HepG2 (cell line): ENCODE data around the gene SMIM43. TPM values are rescaled to one million over a fixed set of nuclear protein-coding genes. Genes with fewer than 3 reads are reported as not detected.
A peak's percentile ranks its signal among the peaks of the same experiment; 100 is the strongest.

Experiments used
- ATAC-seq: fragments of 200-7000 bp; cut with Tn5 transposase; 3 replicates; pipeline ENCODE4 v1.9.1; 2020; ENCODE audit warnings: mild to moderate bottlenecking, moderate library complexity
- BruUV-seq: library from RNA; stranded (reverse); fragments of 400-500 nt; replicated peaks from 2 replicates; lab custom pipeline; 2021; lab: Mats Ljungman, UMichigan
- CTCF ChIA-PET: fragments of 300-600 bp; formaldehyde crosslinking; extraction: SDS; loops from one replicate; lab custom pipeline; 2021; ENCODE audit warnings: low total read pairs, inconsistent platforms, low intra/inter-chr PET ratio; lab: Yijun Ruan, JAX
- POLR2A ChIA-PET: fragments of 350-600 bp; sonication (Branson Sonifier 250); formaldehyde crosslinking; loops from one replicate; lab custom pipeline; 2020; ENCODE audit warnings: antibody characterized with exemption, inconsistent platforms; lab: Yijun Ruan, JAX
- DNase-seq: peaks from one replicate; pipeline ENCODE4 v3.0.0-alpha.2; 2015; ENCODE audit warnings: low spot score
- FAIRE-seq: peaks from 3 replicates; lab custom pipeline; 2011; peaks lifted over from hg19 to GRCh38; lab: Jason Lieb, UNC
- H2AFZ ChIP-seq: one replicate; pipeline ENCODE4 v1.6.1; 2011; ENCODE audit warnings: low read length, inconsistent platforms
- H3K27ac ChIP-seq: fragments of 300-600 bp; 3 replicates; pipeline ENCODE4 v1.8.0; 2011; ENCODE audit warnings: mixed run types, mild to moderate bottlenecking, mixed read lengths, low read length, inconsistent platforms; ENCODE audit not compliant: insufficient read depth; ENCODE audit errors: extremely low read length
- H3K27me3 ChIP-seq, 2 experiments: fragments of 200-600 bp in 1 of 2; 2 replicates in 1 of 2; 3 replicates in 1 of 2; pipeline versions ENCODE4 v1.6.0 to v1.8.0; 2011; ENCODE audit warnings: low read length in 2 of 2, mild to moderate bottlenecking in 2 of 2, moderate library complexity in 2 of 2, inconsistent platforms in 1 of 2; ENCODE audit not compliant: insufficient read depth in 2 of 2, control insufficient read depth in 1 of 2
- H3K36me3 ChIP-seq, 2 experiments: fragments of 200-600 bp in 1 of 2; replicated peaks in 1 of 2; 2 replicates in 1 of 2; 3 replicates in 1 of 2; pipeline versions ENCODE4 v1.5.1 to v1.8.0; 2011; ENCODE audit warnings: low read length in 2 of 2, inconsistent platforms in 1 of 2; ENCODE audit not compliant: insufficient read depth in 2 of 2, control insufficient read depth in 1 of 2
- H3K4me1 ChIP-seq: 2 replicates; pipeline ENCODE4 v1.5.1; 2012; ENCODE audit warnings: low read length, inconsistent platforms; ENCODE audit not compliant: insufficient read depth
- H3K4me2 ChIP-seq: 2 replicates; pipeline ENCODE4 v1.6.0; 2011; ENCODE audit warnings: low read depth, low read length, inconsistent platforms
- H3K4me3 ChIP-seq, 3 experiments: fragments of 200-600 bp in 1 of 3; sonication (generic), shearing (Covaris generic) in 1 of 3; replicated peaks in 1 of 3; 2 replicates each; pipeline ENCODE4 v1.5.1; 2011 to 2016; ENCODE audit warnings: low read length in 3 of 3, inconsistent platforms in 2 of 3, low read depth in 2 of 3, mild to moderate bottlenecking in 2 of 3, control low read depth in 1 of 3, mixed read lengths in 1 of 3; ENCODE audit not compliant: insufficient read depth in 1 of 3
- H3K79me2 ChIP-seq: one replicate; pipeline ENCODE4 v1.6.1; 2011; ENCODE audit warnings: low read length, inconsistent platforms; ENCODE audit not compliant: insufficient read depth
- H3K9ac ChIP-seq: 2 replicates; pipeline ENCODE4 v1.6.0; 2011; ENCODE audit warnings: mild to moderate bottlenecking, low read depth, low read length, inconsistent platforms; ENCODE audit not compliant: insufficient read depth
- H3K9me3 ChIP-seq: 2 replicates; pipeline ENCODE4 v1.5.1; 2012; ENCODE audit warnings: mild to moderate bottlenecking, low read length
- H4K20me1 ChIP-seq: 2 replicates; pipeline ENCODE4 v1.6.0; 2011; ENCODE audit warnings: inconsistent platforms, mild to moderate bottlenecking, low read length, moderate library complexity; ENCODE audit not compliant: insufficient read depth
- CREM ChIP-seq, 2 experiments: sonication (generic) in 1 of 2; formaldehyde crosslinking in 1 of 2; IDR thresholded peaks; 2 replicates each; pipeline versions ENCODE4 v1.4.0 to v1.6.1; 2016 to 2020; ENCODE audit warnings: antibody characterized with exemption in 1 of 2, mild to moderate bottlenecking in 1 of 2, missing genetic modification reagents in 1 of 2
- GATA4 ChIP-seq: sonication (generic); IDR thresholded peaks from 2 replicates; pipeline ENCODE4 v1.6.1; 2016; ENCODE audit warnings: antibody characterized with exemption, low read depth, borderline replicate concordance
- HDAC2 ChIP-seq: sonication (generic); formaldehyde crosslinking; IDR thresholded peaks from 2 replicates; pipeline ENCODE4 v1.4.0; 2020; ENCODE audit warnings: missing genetic modification reagents
- IKZF4 ChIP-seq: sonication (generic); formaldehyde crosslinking; IDR thresholded peaks from 2 replicates; pipeline ENCODE4 v1.5.1; 2020; ENCODE audit warnings: borderline replicate concordance, mild to moderate bottlenecking, low read depth, missing genetic modification reagents; ENCODE audit errors: not compliant biosample characterization
- MYC ChIP-seq: sonication (generic); formaldehyde crosslinking; IDR thresholded peaks from 2 replicates; pipeline ENCODE4 v1.9.0; 2021; ENCODE audit warnings: missing genetic modification reagents, borderline replicate concordance
- PCBP2 ChIP-seq: fragments of 200-400 bp; formaldehyde crosslinking; optimal IDR thresholded peaks from 2 replicates; pipeline ENCODE3; 2018; ENCODE audit warnings: low read length, low read depth; ENCODE audit not compliant: poor library complexity, severe bottlenecking
- TGIF2 ChIP-seq: IDR thresholded peaks from 2 replicates; pipeline ENCODE4 v1.6.1; 2016; ENCODE audit warnings: control low read depth, missing compliant biosample characterization
- ZHX2 ChIP-seq, 2 experiments: sonication (generic) in 1 of 2; formaldehyde crosslinking in 1 of 2; IDR thresholded peaks; 2 replicates each; pipeline versions ENCODE4 v1.6.1 to v1.9.0; 2014 to 2022; ENCODE audit warnings: antibody characterized with exemption in 1 of 2, borderline replicate concordance in 1 of 2, inconsistent platforms in 1 of 2, low read depth in 1 of 2, missing genetic modification reagents in 1 of 2
- ZNF609 ChIP-seq: sonication (generic); formaldehyde crosslinking; IDR thresholded peaks from 2 replicates; pipeline ENCODE4 v1.4.0; 2020; ENCODE audit warnings: mild to moderate bottlenecking, missing genetic modification reagents, borderline replicate concordance
- WGBS: methylation state at CpG from one replicate; pipeline ENCODE4 v1.1.6; 2017; ENCODE audit warnings: low lambda C conversion rate; 5-methylcytosine and 5-hydroxymethylcytosine counted together
- in situ Hi-C: cut with HindIII; loops from 2 replicates; pipeline ENCODE4 v1.10.0; 2017; ENCODE audit warnings: low pct_unique_long_range_greater_than_20kb; ENCODE audit not compliant: extremely low pct_ligation_motif_present
- intact Hi-C: fragments of 100-400 bp; cut with micrococcal nuclease; formaldehyde crosslinking; loops from one replicate; pipeline ENCODE4 v1.10.0; 2022; ENCODE audit not compliant: unreplicated experiment
- polyA plus RNA-seq, 8 experiments: library from polyadenylated mRNA; depleted of rRNA in 3 of 8; stranded (reverse) in 7 of 8; unstranded in 1 of 8; fragments of >200 nt; fragmentation: Illumina TruSeq in 4 of 8; extraction: Trizol in 4 of 8; gene quantifications; 2 replicates each; pipeline versions ENCODE4 v1.2.1 to v1.2.3, GENCODE V29; 2011 to 2016; ENCODE audit warnings: low read depth in 4 of 8, missing spikeins in 1 of 8, mixed read lengths in 1 of 8; ENCODE audit not compliant: insufficient read depth in 1 of 8
- total RNA-seq, 5 experiments: library from RNA; depleted of rRNA; stranded (reverse); fragments of >200 nt; fragmentation: Illumina TruSeq; extraction: Trizol; gene quantifications; 2 replicates each; pipeline ENCODE4 v1.2.3, GENCODE V29; 2016; ENCODE audit warnings: low read depth in 1 of 5

The SMIM43 gene
- total and polyA plus RNA-seq, 2 of the 13 experiments (the other 11 are each of a cell fraction or from before 2014, with no cell fraction given): not detected

GRCh38 chr4:121799867-121800501, 35.0 kb upstream of the SMIM43 start:
- in situ Hi-C loops: no loop called here
- no peak for TF ChIP-seq ZNF609
- no peak for TF ChIP-seq MYC
- 0 out of 2 replicates have a peak, but pooled peaks have one; percentile 1 for TF ChIP-seq TGIF2 (CRISPR knock-in tag)
- no peak for TF ChIP-seq PCBP2
- TF ChIP-seq CREM (IDR thresholded peaks at IDR 0.05): peak; percentile 7; the same call in 1 of the 2 replicates
- TF ChIP-seq CREM (CRISPR knock-in tag; IDR thresholded peaks at IDR 0.05): no peak
- TF ChIP-seq ZHX2 (IDR thresholded peaks at IDR 0.05; ENCODE audit: low read depth): no peak
- no peak for TF ChIP-seq ZHX2 (CRISPR knock-in tag; IDR thresholded peaks at IDR 0.05; ENCODE audit: borderline replicate concordance)
- TF ChIP-seq HDAC2 (CRISPR knock-in tag): 0 out of 2 replicates have a peak, but pooled peaks have one; percentile 3
- TF ChIP-seq GATA4: no peak
- TF ChIP-seq IKZF4 (CRISPR knock-in tag): no peak

More at GRCh38 chr4:121799867-121800501, 35.0 kb upstream of the SMIM43 start:
- H3K4me1 ChIP-seq: peaks cover 58% of the 10 kb centered on the region
- FAIRE-seq: no peak
- H3K4me3 ChIP-seq: peak overlapping the region in 2 of 3 experiments; percentile 84 to 86; a peak in 2 of 6 replicates
- peak overlapping the region; percentile 93 for H3K27ac ChIP-seq
- peaks cover 6 to 9% of the 10 kb centered on the region in 2 experiments; a peak in 4 of 5 replicates for H3K36me3 ChIP-seq
- no peaks in the 10 kb centered on the region for H3K9me3 ChIP-seq
- H3K27me3 ChIP-seq: no peaks in the 10 kb centered on the region; a peak in 1 of 5 replicates
- H3K9ac ChIP-seq: peak overlapping the region; percentile 52
- intact Hi-C loops: loop anchor here (5.0 kb wide), 1 partner anchor 123 kb away; no protein-coding TSS in a partner anchor
- CTCF ChIA-PET: no interaction called here
- H2AFZ ChIP-seq: peak overlapping the region; percentile 77
- 78% methylated on average over 3 of the region's 3 CpGs for WGBS
- no peak for ATAC-seq
- POLR2A ChIA-PET: interaction anchor here (0.9 to 2.6 kb wide), 5 partner anchors 11 to 104 kb away, joined by 3 to 14 read pairs (median 9); partner anchors contain the start of genes ANXA5, BBS7 and CCNA2
- DNase-seq: no peak
- H3K79me2 ChIP-seq: peaks cover 19% of the 10 kb centered on the region
- TSS peak; percentile 11 for BruUV-seq
- H4K20me1 ChIP-seq: no peaks in the 10 kb centered on the region
- H3K4me2 ChIP-seq: peak overlapping the region; percentile 97
